ENCODE data around the gene MOGAT1. TPM values are rescaled to one million over a fixed set of nuclear protein-coding genes. Genes with fewer than 3 reads are reported as not detected.
A peak's percentile ranks its signal among the peaks of the same experiment; 100 is the strongest.

The MOGAT1 gene, protein sequence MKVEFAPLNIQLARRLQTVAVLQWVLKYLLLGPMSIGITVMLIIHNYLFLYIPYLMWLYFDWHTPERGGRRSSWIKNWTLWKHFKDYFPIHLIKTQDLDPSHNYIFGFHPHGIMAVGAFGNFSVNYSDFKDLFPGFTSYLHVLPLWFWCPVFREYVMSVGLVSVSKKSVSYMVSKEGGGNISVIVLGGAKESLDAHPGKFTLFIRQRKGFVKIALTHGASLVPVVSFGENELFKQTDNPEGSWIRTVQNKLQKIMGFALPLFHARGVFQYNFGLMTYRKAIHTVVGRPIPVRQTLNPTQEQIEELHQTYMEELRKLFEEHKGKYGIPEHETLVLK
- total RNA-seq, result not detected in 2 replicates

GRCh38 chr2:222671259-222672067 is at the start of gene MOGAT1:
MOGAT1 (plus strand) TSS chr2:222671658; CDS start chr2:222671786, 128 bp downstream.
- peaks cover 5% of the 10 kb centered on the region for H3K27me3 ChIP-seq (ENCODE audit: control insufficient read depth, insufficient read depth, low read length)
- peak within 1 kb of the TSS; percentile 37 for H3K4me3 ChIP-seq (ENCODE audit: low read depth, low read length)
- H3K36me3 ChIP-seq (ENCODE audit: control insufficient read depth, insufficient read depth, low read length), result no peaks in the 10 kb centered on the region
- no peak for DNase-seq (ENCODE audit: low read depth)
- TF ChIP-seq CTCF (IDR thresholded peaks at IDR 0.05; ENCODE audit: insufficient read depth, low read length, poor library complexity, severe bottlenecking), result no peak

DNA sequence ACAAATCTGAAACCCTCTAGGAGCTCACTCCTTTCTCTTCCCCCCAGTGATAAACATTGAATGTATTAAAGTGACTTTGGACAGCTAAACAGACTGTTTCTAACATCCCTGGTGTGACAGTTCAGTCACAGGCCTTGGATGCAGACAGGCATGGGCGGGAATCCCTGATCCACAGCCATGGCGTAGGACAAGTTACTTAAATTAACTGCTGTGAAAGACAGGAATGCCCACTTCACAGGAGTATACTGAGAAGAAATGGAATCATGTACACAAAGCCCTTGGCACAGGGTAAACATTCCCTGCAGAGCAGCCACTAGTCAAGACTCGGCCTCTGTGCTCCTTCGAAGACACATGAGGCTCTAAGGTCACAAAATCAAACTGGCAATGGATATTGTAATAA is 49.6 kb upstream of the MOGAT1 start:
- no peak for TF ChIP-seq CTCF (IDR thresholded peaks at IDR 0.05; ENCODE audit: insufficient read depth, low read length, poor library complexity, severe bottlenecking)
- DNase-seq (ENCODE audit: low read depth), result no peak
- Histone ChIP-seq H3K36me3 (ENCODE audit: control insufficient read depth, insufficient read depth, low read length) (no peaks in the 10 kb centered on the region), H3K27me3 (ENCODE audit: control insufficient read depth, insufficient read depth, low read length) (no peaks in the 10 kb centered on the region), H3K4me3 (ENCODE audit: low read depth, low read length) (no peak overlapping the region)

DNA sequence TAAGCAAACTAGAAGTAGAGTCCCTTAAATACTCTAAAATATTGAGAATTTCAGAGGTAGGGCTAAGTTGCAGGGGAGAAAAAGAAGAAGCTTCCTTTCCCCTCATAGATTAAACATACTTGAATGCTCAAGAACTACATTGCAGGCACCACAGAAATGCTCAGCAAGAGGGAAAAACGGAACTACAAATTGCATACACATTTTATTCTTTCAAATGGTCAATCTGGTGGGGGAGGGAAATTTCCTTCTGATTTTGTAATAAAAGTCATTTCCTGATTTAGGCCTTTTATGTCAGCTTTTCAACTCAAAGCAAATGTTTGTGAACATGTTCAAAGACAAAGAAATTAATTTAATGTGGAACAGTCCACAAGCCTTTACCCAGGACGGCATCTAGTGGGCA is 48.5 kb upstream of the MOGAT1 start:
- no peak overlapping the region for H3K4me3 ChIP-seq (ENCODE audit: low read depth, low read length)
- no peaks in the 10 kb centered on the region for H3K27me3 ChIP-seq (ENCODE audit: control insufficient read depth, insufficient read depth, low read length)
- DNase-seq (ENCODE audit: low read depth), result no peak
- TF ChIP-seq CTCF (IDR thresholded peaks at IDR 0.05; ENCODE audit: insufficient read depth, low read length, poor library complexity, severe bottlenecking), result no peak
- H3K36me3 ChIP-seq (ENCODE audit: control insufficient read depth, insufficient read depth, low read length), result peaks cover 2% of the 10 kb centered on the region

- Histone ChIP-seq H3K36me3 (ENCODE audit: control insufficient read depth, insufficient read depth, low read length) (peaks cover 2% of the 10 kb centered on the region), H3K4me3 (ENCODE audit: low read depth, low read length) (no peak overlapping the region), H3K27me3 (ENCODE audit: control insufficient read depth, insufficient read depth, low read length) (no peaks in the 10 kb centered on the region)
- no peak for DNase-seq (ENCODE audit: low read depth)
- TF ChIP-seq CTCF (IDR thresholded peaks at IDR 0.05; ENCODE audit: insufficient read depth, low read length, poor library complexity, severe bottlenecking), result no peak
Measured at GRCh38 chr2:222623756-222624309, 47.6 kb upstream of the MOGAT1 start.

DNA sequence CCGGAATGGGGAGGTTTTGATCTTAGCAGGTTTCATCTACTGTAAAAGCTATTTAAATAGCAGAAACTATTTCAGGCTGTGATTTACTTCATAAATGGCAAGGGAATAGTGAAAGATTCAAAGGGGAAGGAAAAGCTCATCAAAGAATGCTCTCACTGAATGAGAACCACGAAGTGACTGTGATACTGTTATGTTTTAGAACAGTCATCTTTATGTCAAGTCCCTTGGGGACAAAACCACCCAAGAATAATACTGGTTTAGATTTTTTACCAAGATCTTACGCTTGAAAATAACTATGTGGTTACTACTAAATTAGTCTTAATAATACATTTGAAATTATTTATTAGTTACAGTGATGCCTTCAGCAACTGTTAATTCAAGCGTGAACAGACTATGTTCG is 43.7 kb upstream of the MOGAT1 start:
- no peak overlapping the region for H3K4me3 ChIP-seq (ENCODE audit: low read depth, low read length)
- H3K36me3 ChIP-seq (ENCODE audit: control insufficient read depth, insufficient read depth, low read length), result peaks cover 2% of the 10 kb centered on the region
- no peak for DNase-seq (ENCODE audit: low read depth)
- no peak for TF ChIP-seq CTCF (IDR thresholded peaks at IDR 0.05; ENCODE audit: insufficient read depth, low read length, poor library complexity, severe bottlenecking)
- H3K27me3 ChIP-seq (ENCODE audit: control insufficient read depth, insufficient read depth, low read length), result no peaks in the 10 kb centered on the region

Measured in kidney epithelial cell (primary cell).